H9 (cell line): ENCODE results near the gene FAM193B. TPM values are rescaled to one million over a fixed set of nuclear protein-coding genes. Genes with fewer than 3 reads are reported as not detected.

ENCODE experiments used
- DNase-seq: peaks from one replicate; pipeline ENCODE4 v3.0.0-alpha.2; 2017
- H2AFZ ChIP-seq: one replicate; pipeline ENCODE4 v1.6.1; 2013; ENCODE audit warnings: mild to moderate bottlenecking, low read length, control low read depth, moderate library complexity
- H2AK5ac ChIP-seq: 2 replicates; pipeline ENCODE4 v1.6.1; 2013; ENCODE audit warnings: low read length, control low read depth, mixed read lengths; ENCODE audit not compliant: insufficient read length
- H2BK120ac ChIP-seq: one replicate; pipeline ENCODE4 v1.6.1; 2013; ENCODE audit warnings: low read depth, mild to moderate bottlenecking, low read length, control low read depth, inconsistent platforms; ENCODE audit not compliant: poor library complexity, severe bottlenecking
- H2BK12ac ChIP-seq: 2 replicates; pipeline ENCODE4 v1.6.1; 2013; ENCODE audit warnings: low read length, control low read depth, mixed read lengths, low read depth; ENCODE audit not compliant: insufficient read length
- H2BK15ac ChIP-seq: 2 replicates; pipeline ENCODE4 v1.6.1; 2013; ENCODE audit warnings: low read depth, low read length, control low read depth
- H2BK20ac ChIP-seq: one replicate; pipeline ENCODE4 v1.6.1; 2013; ENCODE audit warnings: low read depth, mild to moderate bottlenecking, low read length, control low read depth, inconsistent platforms; ENCODE audit not compliant: poor library complexity, severe bottlenecking
- H2BK5ac ChIP-seq: 2 replicates; pipeline ENCODE4 v1.6.1; 2013; ENCODE audit warnings: low read length, control low read depth, mixed read lengths; ENCODE audit not compliant: insufficient read length
- H3K14ac ChIP-seq: 2 replicates; pipeline ENCODE4 v1.6.1; 2013; ENCODE audit warnings: low read length, control low read depth; ENCODE audit not compliant: insufficient read depth
- H3K18ac ChIP-seq: 2 replicates; pipeline ENCODE4 v1.6.1; 2013; ENCODE audit warnings: low read depth, mild to moderate bottlenecking, mixed read lengths, low read length, control low read depth; ENCODE audit not compliant: insufficient read length
- H3K23ac ChIP-seq: 2 replicates; pipeline ENCODE4 v1.6.1; 2013; ENCODE audit warnings: low read length, control low read depth, mixed read lengths, low read depth; ENCODE audit not compliant: insufficient read length
- H3K23me2 ChIP-seq: 2 replicates; pipeline ENCODE4 v1.6.1; 2013; ENCODE audit warnings: low read depth, mild to moderate bottlenecking, mixed read lengths, low read length, control low read depth; ENCODE audit not compliant: insufficient read length, poor library complexity, severe bottlenecking
- H3K27ac ChIP-seq: 2 replicates; pipeline ENCODE4 v1.5.1; 2013; ENCODE audit warnings: low read length, control low read depth, mixed read lengths, low read depth; ENCODE audit not compliant: insufficient read length
- H3K27me3 ChIP-seq: 2 replicates; pipeline ENCODE4 v1.6.1; 2013; ENCODE audit warnings: low read length, control low read depth, inconsistent platforms; ENCODE audit not compliant: insufficient read depth
- H3K4ac ChIP-seq: 2 replicates; pipeline ENCODE4 v1.6.1; 2013; ENCODE audit warnings: low read depth, mild to moderate bottlenecking, control low read depth, inconsistent platforms, low read length, moderate library complexity
- H3K4me1 ChIP-seq: 2 replicates; pipeline ENCODE4 v1.6.1; 2013; ENCODE audit warnings: low read length, control low read depth, inconsistent platforms; ENCODE audit not compliant: insufficient read depth
- H3K4me2 ChIP-seq: 2 replicates; pipeline ENCODE4 v1.6.1; 2013; ENCODE audit warnings: low read length, control low read depth, mixed read lengths; ENCODE audit not compliant: insufficient read length, insufficient read depth
- H3K56ac ChIP-seq: 2 replicates; pipeline ENCODE4 v1.6.1; 2013; ENCODE audit warnings: low read depth, mild to moderate bottlenecking, mixed read lengths, low read length, control low read depth; ENCODE audit not compliant: insufficient read length
- H3K79me1 ChIP-seq: 2 replicates; pipeline ENCODE4 v1.6.1; 2013; ENCODE audit warnings: low read depth, mild to moderate bottlenecking, moderate library complexity, low read length, control low read depth, inconsistent platforms; ENCODE audit not compliant: insufficient read depth, poor library complexity, severe bottlenecking
- H3K79me2 ChIP-seq: 2 replicates; pipeline ENCODE4 v1.6.1; 2013; ENCODE audit warnings: low read length, control low read depth, inconsistent platforms; ENCODE audit not compliant: insufficient read depth
- H3K9ac ChIP-seq: 2 replicates; pipeline ENCODE4 v1.6.1; 2013; ENCODE audit warnings: low read length, control low read depth, mixed read lengths; ENCODE audit not compliant: insufficient read length; ENCODE audit errors: extremely low read depth
- H3K9me3 ChIP-seq: one replicate; pipeline ENCODE4 v1.6.1; 2013; ENCODE audit warnings: low read depth, low read length, inconsistent platforms; ENCODE audit not compliant: control insufficient read depth
- H3T11ph ChIP-seq: one replicate; pipeline ENCODE4 v1.6.1; 2013; ENCODE audit warnings: mild to moderate bottlenecking, low read length, control low read depth, inconsistent platforms
- H4K20me1 ChIP-seq: one replicate; pipeline ENCODE4 v1.6.1; 2013; ENCODE audit not compliant: control insufficient read depth, insufficient read length, insufficient read depth
- H4K5ac ChIP-seq: 2 replicates; pipeline ENCODE4 v1.6.1; 2013; ENCODE audit warnings: low read depth, mild to moderate bottlenecking, mixed read lengths, low read length, control low read depth; ENCODE audit not compliant: insufficient read length
- H4K8ac ChIP-seq: replicated peaks from 2 replicates; pipeline ENCODE4 v1.6.1; 2013; ENCODE audit warnings: low read length, control low read depth, mixed read lengths, low read depth; ENCODE audit not compliant: insufficient read length
- H4K91ac ChIP-seq: 2 replicates; pipeline ENCODE4 v1.6.1; 2013; ENCODE audit warnings: low read depth, mild to moderate bottlenecking, moderate library complexity, mixed read lengths, low read length, control low read depth; ENCODE audit not compliant: insufficient read length
- H3K27ac Mint-ChIP-seq, 3 experiments: 2 replicates in 2 of 3; 3 replicates in 1 of 3; pipeline ENCODE4 v1.8.0; 2020 to 2021; ENCODE audit warnings: mixed read lengths in 3 of 3, mild to moderate bottlenecking in 1 of 3, moderate library complexity in 1 of 3
- H3K27me3 Mint-ChIP-seq: 2 replicates; pipeline ENCODE4 v1.8.0; 2021; ENCODE audit warnings: low read depth, mild to moderate bottlenecking, moderate library complexity, mixed read lengths
- H3K36me3 Mint-ChIP-seq, 3 experiments: 2 replicates in 2 of 3; 3 replicates in 1 of 3; pipeline ENCODE4 v1.8.0; 2020 to 2021; ENCODE audit warnings: low read depth in 3 of 3, mixed read lengths in 3 of 3; ENCODE audit not compliant: insufficient read depth in 1 of 3
- H3K4me1 Mint-ChIP-seq, 2 experiments: 2 replicates each; pipeline ENCODE4 v1.8.0; 2020; ENCODE audit warnings: mixed read lengths in 2 of 2
- H3K4me3 Mint-ChIP-seq, 2 experiments: 2 replicates in 1 of 2; 3 replicates in 1 of 2; pipeline ENCODE4 v1.8.0; 2020 to 2021; ENCODE audit warnings: mild to moderate bottlenecking in 2 of 2, mixed read lengths in 2 of 2, moderate library complexity in 1 of 2
- H3K9me3 Mint-ChIP-seq, 2 experiments: 2 replicates in 1 of 2; 3 replicates in 1 of 2; pipeline ENCODE4 v1.8.0; 2020; ENCODE audit warnings: mild to moderate bottlenecking in 2 of 2, mixed read lengths in 2 of 2, moderate library complexity in 1 of 2
- WGBS: extraction: QIAGEN DNeasy Blood & Tissue Kit; methylation state at CpG from one replicate; pipeline ENCODE4 v1.1.7; 2013; ENCODE audit warnings: missing lambda C conversion rate, low lambda C conversion rate, mixed read lengths; ENCODE audit not compliant: insufficient read length; ENCODE audit errors: extremely low coverage; 5-methylcytosine and 5-hydroxymethylcytosine counted together
- total RNA-seq: library from RNA; stranded (reverse); gene quantifications from 2 replicates; pipeline ENCODE4 v1.2.1, GENCODE V29; 2021
- TF ChIP-seq, protein P1 (sequence below): fragments of 200-600 bp; sonication (generic); conservative IDR thresholded peaks from 3 replicates; pipeline ENCODE4 v1.8.0; 2021; ENCODE audit warnings: antibody characterized with exemption, mild to moderate bottlenecking

The FAM193B gene
- total RNA-seq, 1 experiment from 2014 or later = 71.5 TPM

- no peak overlapping the region for H3K27ac ChIP-seq
- no peak overlapping the region for H3K4me3 Mint-ChIP-seq
- H4K91ac ChIP-seq = no peak overlapping the region
- no peak overlapping the region for H2BK15ac ChIP-seq
- no peak overlapping the region for H3K4ac ChIP-seq
- H3K9me3 ChIP-seq = no peaks in the 10 kb centered on the region
- H3K27me3 Mint-ChIP-seq = peaks cover 1% of the 10 kb centered on the region; the same call in 1 of the 2 replicates
- H3K14ac ChIP-seq = no peak overlapping the region
- no peaks in the 10 kb centered on the region for H3K9me3 Mint-ChIP-seq
- H3K9ac ChIP-seq = no peak overlapping the region
- no peak overlapping the region for H3T11ph ChIP-seq
- no peak for DNase-seq
- no peak overlapping the region for H3K4me2 ChIP-seq
- H3K23me2 ChIP-seq = peaks cover 6% of the 10 kb centered on the region
- H2BK12ac ChIP-seq = no peak overlapping the region
- H2BK5ac ChIP-seq = no peak overlapping the region
- peaks cover 17 to 33% of the 10 kb centered on the region in 2 experiments for H3K4me1 Mint-ChIP-seq
- H3K27ac Mint-ChIP-seq = no peak overlapping the region
- H2BK20ac ChIP-seq = no peak overlapping the region
- no peaks in the 10 kb centered on the region for H4K20me1 ChIP-seq
- H3K56ac ChIP-seq = no peak overlapping the region
- H2AFZ ChIP-seq = no peak overlapping the region
- H3K4me1 ChIP-seq = peaks cover 3% of the 10 kb centered on the region; the same call in 1 of the 2 replicates
- H3K23ac ChIP-seq = no peak overlapping the region
- H3K36me3 Mint-ChIP-seq = peaks cover 2 to 20% (median 11%) of the 10 kb centered on the region in 3 experiments; a peak in 6 of 7 replicates
- TF ChIP-seq, protein P1, sequence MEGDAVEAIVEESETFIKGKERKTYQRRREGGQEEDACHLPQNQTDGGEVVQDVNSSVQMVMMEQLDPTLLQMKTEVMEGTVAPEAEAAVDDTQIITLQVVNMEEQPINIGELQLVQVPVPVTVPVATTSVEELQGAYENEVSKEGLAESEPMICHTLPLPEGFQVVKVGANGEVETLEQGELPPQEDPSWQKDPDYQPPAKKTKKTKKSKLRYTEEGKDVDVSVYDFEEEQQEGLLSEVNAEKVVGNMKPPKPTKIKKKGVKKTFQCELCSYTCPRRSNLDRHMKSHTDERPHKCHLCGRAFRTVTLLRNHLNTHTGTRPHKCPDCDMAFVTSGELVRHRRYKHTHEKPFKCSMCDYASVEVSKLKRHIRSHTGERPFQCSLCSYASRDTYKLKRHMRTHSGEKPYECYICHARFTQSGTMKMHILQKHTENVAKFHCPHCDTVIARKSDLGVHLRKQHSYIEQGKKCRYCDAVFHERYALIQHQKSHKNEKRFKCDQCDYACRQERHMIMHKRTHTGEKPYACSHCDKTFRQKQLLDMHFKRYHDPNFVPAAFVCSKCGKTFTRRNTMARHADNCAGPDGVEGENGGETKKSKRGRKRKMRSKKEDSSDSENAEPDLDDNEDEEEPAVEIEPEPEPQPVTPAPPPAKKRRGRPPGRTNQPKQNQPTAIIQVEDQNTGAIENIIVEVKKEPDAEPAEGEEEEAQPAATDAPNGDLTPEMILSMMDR = no peak
- no peak overlapping the region for H2AK5ac ChIP-seq
- no peaks in the 10 kb centered on the region for H3K79me2 ChIP-seq
- H4K5ac ChIP-seq = no peak overlapping the region
- H2BK120ac ChIP-seq = no peak overlapping the region
- no peaks in the 10 kb centered on the region for H3K27me3 ChIP-seq
- no peak overlapping the region for H3K18ac ChIP-seq
- no peak overlapping the region for H4K8ac ChIP-seq
- no CpG with 5 or more reads among the region's 27 CpGs for WGBS
- no peaks in the 10 kb centered on the region for H3K79me1 ChIP-seq
Measured at GRCh38 chr5:177604116-177604521, 49.8 kb upstream of the FAM193B start.
